Right atrium auricular region (tissue), 2 donors: ENCODE results near the gene ATP2A3. TPM values are rescaled to one million over a fixed set of nuclear protein-coding genes. Genes with fewer than 3 reads are reported as not detected.

ENCODE experiments used
- DNase-seq: peaks from one replicate; pipeline ENCODE4 v3.0.0-alpha.2; 2019; ENCODE audit warnings: low spot score
- H3K27ac ChIP-seq, 2 donors: fragments of 200-600 bp; sonication (generic); 1 replicate in 1 of 2; 2 replicates in 1 of 2; pipeline ENCODE4 v1.5.1; 2016 to 2019
- H3K27me3 ChIP-seq, 2 donors: fragments of 200-600 bp; sonication (generic); one replicate each; pipeline versions ENCODE4 v1.5.1 to v1.6.0; 2017 to 2019
- H3K36me3 ChIP-seq: fragments of 200-600 bp; sonication (generic); one replicate; pipeline ENCODE4 v1.5.1; 2016
- H3K4me1 ChIP-seq, 2 donors: fragments of 200-600 bp; sonication (generic); one replicate each; pipeline versions ENCODE4 v1.5.1 to v1.6.0; 2017 to 2019
- H3K4me3 ChIP-seq, 2 donors: fragments of 200-600 bp; sonication (generic); 1 replicate in 1 of 2; 2 replicates in 1 of 2; pipeline ENCODE4 v1.5.1; 2017 to 2019; ENCODE audit warnings: mild to moderate bottlenecking in 1 of 2, moderate library complexity in 1 of 2
- H3K9me3 ChIP-seq, 2 donors: fragments of 200-600 bp; sonication (generic); one replicate each; pipeline ENCODE4 v1.5.1; 2019
- CTCF ChIP-seq, 2 donors: fragments of 200-600 bp; sonication (generic); IDR thresholded peaks; one replicate each; pipeline ENCODE4 v1.5.1; 2019; ENCODE audit warnings: antibody characterized with exemption in 2 of 2
- total RNA-seq, 2 donors: library from RNA; depleted of rRNA; stranded (reverse); fragments of >200 nt; gene quantifications; one replicate each; pipeline ENCODE4 v1.1.0, GENCODE V29; 2016

The ATP2A3 gene
- total RNA-seq, 2 donors from 2014 or later = 5.5 to 12.2 TPM

DNA sequence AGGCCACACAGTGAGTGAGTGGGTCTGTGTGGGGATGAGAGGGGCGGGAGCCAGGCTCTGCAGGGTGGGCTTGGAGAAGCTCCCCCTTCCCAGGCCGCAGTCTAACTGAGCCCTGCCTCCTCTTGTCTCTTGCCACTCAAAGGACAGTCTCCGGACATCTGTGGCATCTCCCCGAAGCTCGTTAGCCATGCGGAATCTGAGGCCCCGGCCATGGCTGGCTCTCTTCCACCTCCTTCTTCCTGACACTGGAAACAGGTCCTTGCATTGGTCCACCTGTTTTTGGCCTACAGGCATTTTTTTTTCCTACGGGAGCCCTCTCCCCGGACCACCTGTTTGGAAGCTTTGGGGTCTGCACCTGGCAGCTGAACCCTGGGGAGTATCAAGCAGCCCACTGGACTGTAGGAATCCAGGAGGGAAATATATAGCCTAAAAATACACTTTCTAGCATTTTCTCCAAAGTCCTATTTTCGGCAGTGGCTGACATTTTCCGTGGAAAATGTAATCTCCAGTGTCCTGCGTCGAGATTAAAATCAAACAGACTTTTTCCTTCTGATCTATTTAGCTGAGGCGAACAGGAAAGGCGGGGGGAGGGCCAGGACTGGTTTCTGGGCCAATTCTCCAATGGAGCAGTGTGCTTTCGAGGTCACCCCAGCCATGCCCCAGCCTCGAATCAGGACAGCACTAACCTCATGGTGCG is 9.1 kb downstream of the ATP2A3 start:
- Histone ChIP-seq H3K9me3 (no peaks in the 10 kb centered on the region), H3K4me1 (peaks cover 0 to 15% of the 10 kb centered on the region in 2 donors), H3K36me3 (no peaks in the 10 kb centered on the region), H3K27me3 (no peaks in the 10 kb centered on the region), H3K4me3 (no peak overlapping the region), H3K27ac (no peak overlapping the region)
- no peak for DNase-seq
- TF ChIP-seq CTCF (IDR thresholded peaks at IDR 0.05) = no peak

GRCh38 chr17:3954086-3954485 is 10.2 kb downstream of the ATP2A3 start:
- no peak overlapping the region for H3K4me3 ChIP-seq
- DNase-seq = no peak
- H3K27me3 ChIP-seq = no peaks in the 10 kb centered on the region
- H3K27ac ChIP-seq = no peak overlapping the region
- H3K4me1 ChIP-seq = peaks cover 0 to 6% of the 10 kb centered on the region in 2 donors
- no peak for TF ChIP-seq CTCF (IDR thresholded peaks at IDR 0.05)
- H3K36me3 ChIP-seq = no peaks in the 10 kb centered on the region
- H3K9me3 ChIP-seq = no peaks in the 10 kb centered on the region

DNA sequence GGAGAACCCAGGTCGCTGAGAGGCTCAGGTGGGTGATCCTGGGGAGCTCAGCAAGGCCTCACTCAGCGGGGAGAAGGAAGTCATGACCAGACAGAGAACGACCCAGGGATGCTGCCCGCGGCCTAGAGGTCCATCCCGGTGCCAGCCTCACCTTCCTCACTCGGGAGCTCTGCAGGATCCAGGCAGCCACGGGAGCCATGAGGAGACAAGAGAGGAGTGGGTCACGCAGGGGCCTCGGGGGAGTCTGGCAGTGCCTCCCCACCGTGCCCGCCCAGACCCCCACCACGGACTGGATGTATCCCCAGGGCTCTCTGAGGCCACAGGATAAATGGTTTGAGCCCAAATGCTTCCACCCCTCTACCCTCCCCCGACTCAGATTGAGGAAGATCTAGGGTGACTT is 10.7 kb downstream of the ATP2A3 start:
- no peaks in the 10 kb centered on the region for H3K27me3 ChIP-seq
- no peak for TF ChIP-seq CTCF (IDR thresholded peaks at IDR 0.05)
- H3K4me3 ChIP-seq = no peak overlapping the region
- no peaks in the 10 kb centered on the region for H3K9me3 ChIP-seq
- no peaks in the 10 kb centered on the region for H3K36me3 ChIP-seq
- peaks cover 0 to 6% of the 10 kb centered on the region in 2 donors for H3K4me1 ChIP-seq
- no peak for DNase-seq
- H3K27ac ChIP-seq = no peak overlapping the region

- no peak overlapping the region for H3K27ac ChIP-seq
- H3K9me3 ChIP-seq = no peaks in the 10 kb centered on the region
- TF ChIP-seq CTCF (IDR thresholded peaks at IDR 0.05) = no peak
- no peaks in the 10 kb centered on the region for H3K36me3 ChIP-seq
- peaks cover 0 to 6% of the 10 kb centered on the region in 2 donors for H3K4me1 ChIP-seq
- DNase-seq = no peak
- no peaks in the 10 kb centered on the region for H3K27me3 ChIP-seq
- H3K4me3 ChIP-seq = no peak overlapping the region
These were observed 12.1 kb downstream of the ATP2A3 start for GRCh38 chr17:3952186-3952585.

DNA sequence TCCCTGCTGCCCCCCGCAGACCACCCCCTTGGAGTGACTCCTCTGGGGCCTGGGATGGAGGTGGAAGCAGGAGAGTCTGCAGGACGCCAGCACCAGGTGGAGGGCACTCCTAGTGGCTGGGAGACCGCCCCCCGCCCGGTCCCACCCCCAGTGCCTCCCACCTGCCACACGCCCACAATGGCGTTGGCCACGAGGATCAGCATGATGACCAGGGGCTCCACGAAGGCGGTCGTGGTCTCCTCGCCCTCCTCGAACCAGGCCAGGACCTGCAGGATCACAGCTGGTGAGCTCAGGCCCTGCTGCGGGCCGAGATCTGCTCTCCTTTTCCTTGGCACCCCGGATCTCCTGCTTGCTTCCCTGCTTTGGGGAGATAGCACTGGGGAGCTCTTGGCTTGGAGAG is 12.8 kb downstream of the ATP2A3 start:
- no peak overlapping the region for H3K4me3 ChIP-seq
- TF ChIP-seq CTCF (IDR thresholded peaks at IDR 0.05) = no peak
- H3K4me1 ChIP-seq = peaks cover 0 to 6% of the 10 kb centered on the region in 2 donors
- no peak overlapping the region for H3K27ac ChIP-seq
- no peaks in the 10 kb centered on the region for H3K27me3 ChIP-seq
- no peak for DNase-seq
- H3K9me3 ChIP-seq = no peaks in the 10 kb centered on the region
- no peaks in the 10 kb centered on the region for H3K36me3 ChIP-seq

GRCh38 chr17:3951003-3951402 is 13.2 kb downstream of the ATP2A3 start:
- Histone ChIP-seq H3K9me3 (no peaks in the 10 kb centered on the region), H3K36me3 (no peaks in the 10 kb centered on the region), H3K27ac (no peak overlapping the region), H3K27me3 (no peaks in the 10 kb centered on the region), H3K4me1 (peaks cover 0 to 6% of the 10 kb centered on the region in 2 donors), H3K4me3 (no peak overlapping the region)
- TF ChIP-seq CTCF (IDR thresholded peaks at IDR 0.05) = no peak
- no peak for DNase-seq
